Neural cell (in vitro differentiated cells): Measurements from ENCODE around the gene FAM117A. TPM values are rescaled to one million over a fixed set of nuclear protein-coding genes. Genes with fewer than 3 reads are reported as not detected.

ENCODE experiments used
- H2AFZ ChIP-seq: fragments of 200-600, 300-800 bp; sonication (generic), shearing (Covaris generic); 2 replicates; pipeline ENCODE4 v1.6.0; 2014; ENCODE audit warnings: low read depth, mild to moderate bottlenecking, antibody characterized with exemption, low read length, moderate library complexity
- H3F3A ChIP-seq: fragments of 200-600 bp; shearing (Covaris generic); 2 replicates; pipeline ENCODE4 v1.6.1; 2016; ENCODE audit warnings: mild to moderate bottlenecking, moderate library complexity, mixed read lengths, antibody characterized with exemption, low read length; ENCODE audit not compliant: insufficient read depth, poor library complexity, severe bottlenecking
- H3K27ac ChIP-seq: fragments of 200-600, 300-800 bp; sonication (generic), shearing (Covaris generic); 2 replicates; pipeline ENCODE4 v1.5.1; 2014; ENCODE audit warnings: mild to moderate bottlenecking, low read length, moderate library complexity
- H3K27me3 ChIP-seq: fragments of 300-800, 200-600 bp; sonication (generic), shearing (Covaris generic); 2 replicates; pipeline ENCODE4 v1.6.0; 2014; ENCODE audit warnings: mild to moderate bottlenecking, low read depth, low read length, moderate library complexity; ENCODE audit not compliant: insufficient read depth
- H3K36me3 ChIP-seq: fragments of 300-800, 200-600 bp; sonication (generic), shearing (Covaris generic); 2 replicates; pipeline ENCODE4 v1.5.1; 2014; ENCODE audit warnings: mild to moderate bottlenecking, antibody characterized with exemption, low read length, moderate library complexity; ENCODE audit not compliant: insufficient read depth
- H3K4me2 ChIP-seq: fragments of 300-800, 200-600 bp; sonication (generic), shearing (Covaris generic); 2 replicates; pipeline ENCODE4 v1.6.0; 2014; ENCODE audit warnings: mild to moderate bottlenecking, low read length
- H3K4me3 ChIP-seq: fragments of 300-800, 200-600 bp; sonication (generic), shearing (Covaris generic); 2 replicates; pipeline ENCODE4 v1.5.1; 2014; ENCODE audit warnings: mild to moderate bottlenecking, low read length, moderate library complexity
- H3K79me2 ChIP-seq: fragments of 200-600 bp; shearing (Covaris generic); replicated peaks from 2 replicates; pipeline ENCODE4 v1.6.0; 2014; ENCODE audit warnings: mild to moderate bottlenecking, low read length, moderate library complexity; ENCODE audit not compliant: insufficient read depth
- H3K9ac ChIP-seq: fragments of 300-800, 200-600 bp; sonication (generic), shearing (Covaris generic); 2 replicates; pipeline ENCODE4 v1.6.1; 2016; ENCODE audit warnings: mild to moderate bottlenecking, low read length, mixed read lengths
- H3K9me2 ChIP-seq: fragments of 200-600 bp; shearing (Covaris generic); 2 replicates; pipeline ENCODE4 v1.6.1; 2016; ENCODE audit warnings: mild to moderate bottlenecking, low read length, mixed read lengths; ENCODE audit not compliant: insufficient read depth
- H3K9me3 ChIP-seq: fragments of 200-600, 300-800 bp; sonication (generic), shearing (Covaris generic); 2 replicates; pipeline ENCODE4 v1.6.1; 2016; ENCODE audit warnings: mild to moderate bottlenecking, mixed run types, low read length, moderate library complexity, mixed read lengths
- H4K20me1 ChIP-seq: fragments of 200-600 bp; shearing (Covaris generic); 2 replicates; pipeline ENCODE4 v1.6.1; 2016; ENCODE audit warnings: mild to moderate bottlenecking, mixed run types; ENCODE audit not compliant: insufficient read depth
- EP300 ChIP-seq: fragments of 450-650 bp; conservative IDR thresholded peaks from 2 replicates; pipeline ENCODE4 v1.6.1; 2014; ENCODE audit warnings: antibody characterized with exemption, mild to moderate bottlenecking, moderate library complexity; ENCODE audit not compliant: poor library complexity, severe bottlenecking
- EZH2 ChIP-seq: fragments of 200-600, 300-800 bp; shearing (Covaris generic), sonication (generic); IDR thresholded peaks from 2 replicates; pipeline ENCODE4 v1.6.1; 2014; ENCODE audit warnings: antibody characterized with exemption, low read length, borderline replicate concordance, mild to moderate bottlenecking; ENCODE audit not compliant: insufficient read depth, poor library complexity, severe bottlenecking
- MXI1 ChIP-seq: fragments of 450-650 bp; conservative IDR thresholded peaks from 2 replicates; pipeline ENCODE4 v1.6.1; 2014; ENCODE audit warnings: antibody characterized with exemption, mild to moderate bottlenecking; ENCODE audit not compliant: poor library complexity, severe bottlenecking
- POLR2AphosphoS5 ChIP-seq: IDR thresholded peaks from 2 replicates; pipeline ENCODE4 v1.6.1; 2012
- RAD21 ChIP-seq: fragments of 450-650 bp; conservative IDR thresholded peaks from 2 replicates; pipeline ENCODE4 v1.6.1; 2014; ENCODE audit warnings: antibody characterized with exemption, mild to moderate bottlenecking, moderate library complexity
- SMC3 ChIP-seq: fragments of 450-650 bp; conservative IDR thresholded peaks from 2 replicates; pipeline ENCODE4 v1.6.1; 2014; ENCODE audit warnings: antibody characterized with exemption, mild to moderate bottlenecking, moderate library complexity; ENCODE audit not compliant: poor library complexity
- TAF1 ChIP-seq: IDR thresholded peaks from 2 replicates; pipeline ENCODE4 v1.6.1; 2012; ENCODE audit warnings: low read depth
- polyA plus RNA-seq: library from polyadenylated mRNA; depleted of rRNA; stranded (reverse); fragments of >200 nt; gene quantifications from 2 replicates; pipeline ENCODE4 v1.2.3, GENCODE V29; 2014
- TF ChIP-seq, protein P1 (sequence below): IDR thresholded peaks from 2 replicates; pipeline ENCODE4 v1.6.1; 2012; ENCODE audit warnings: borderline replicate concordance
- TF ChIP-seq, protein P2 (sequence below): fragments of 450-650 bp; IDR thresholded peaks from 2 replicates; pipeline ENCODE4 v1.5.1; 2014; ENCODE audit warnings: antibody characterized with exemption, mild to moderate bottlenecking, moderate library complexity; ENCODE audit not compliant: poor library complexity, severe bottlenecking

Gene FAM117A
- polyA plus RNA-seq, 1 donor from 2014 or later = 3.7 TPM

DNA sequence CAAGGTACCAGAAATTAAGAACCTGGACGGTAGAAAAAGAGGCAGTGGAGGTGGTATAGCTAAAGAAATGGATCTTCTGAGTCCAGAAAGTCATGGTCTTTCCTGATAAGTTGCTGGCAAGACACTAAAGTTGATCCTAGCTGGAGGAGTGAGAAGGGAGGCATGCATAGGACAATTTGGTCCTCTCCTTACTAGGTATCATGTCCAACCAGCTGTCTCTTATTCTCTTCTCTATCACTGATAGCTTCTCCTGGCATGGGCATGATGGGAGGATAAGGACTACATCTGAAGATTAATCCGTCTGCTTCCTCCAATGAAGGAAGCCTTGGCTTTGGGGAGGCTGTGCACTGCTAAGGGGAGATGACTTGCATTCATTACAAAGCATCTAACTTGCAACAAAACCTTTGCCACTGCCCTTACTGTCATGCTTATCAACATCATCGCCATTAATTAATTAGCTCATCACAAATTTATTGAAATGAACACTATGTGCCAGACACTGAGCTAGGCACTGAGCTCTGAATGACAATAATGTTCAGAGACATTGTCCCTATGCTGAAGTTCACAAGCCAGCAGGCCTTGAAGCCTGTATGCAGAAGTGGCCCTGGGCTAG lies 3.1 kb upstream of the FAM117A start (continued):
- TF ChIP-seq POLR2AphosphoS5 (no peak), MXI1 (no peak), RAD21 (no peak)

DNA sequence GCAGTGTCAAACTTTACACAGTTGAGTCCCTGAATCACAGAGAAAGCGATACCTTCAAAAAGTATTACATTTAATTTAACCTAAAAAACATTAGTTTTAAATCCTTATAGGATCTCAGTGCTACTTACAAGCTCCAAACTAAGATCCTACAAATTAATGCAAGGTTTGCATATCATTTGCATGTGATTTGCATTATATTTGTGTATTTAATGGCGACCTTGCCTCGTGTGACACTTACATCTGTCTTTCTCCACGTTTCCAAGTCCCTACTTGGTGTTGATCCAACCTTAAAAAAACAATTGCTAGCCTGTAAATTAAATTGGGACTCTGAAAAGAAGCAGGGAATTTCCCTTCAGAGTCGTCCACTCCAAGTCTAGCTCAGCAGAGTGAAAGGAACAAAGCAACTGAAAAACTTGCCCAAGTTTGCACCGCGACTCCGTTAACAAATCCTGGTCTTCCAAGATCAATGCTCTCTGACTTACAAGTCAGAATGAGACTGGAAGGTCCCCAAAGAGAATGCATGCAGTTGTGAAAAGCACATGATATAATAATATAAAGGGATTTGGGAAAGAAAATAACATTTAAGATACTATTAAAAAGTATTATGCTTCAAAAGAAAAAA lies 739 bp upstream of the FAM117A start:
- H3K9ac ChIP-seq = no peak overlapping the region

More for the DNA sequence above, 739 bp upstream of the FAM117A start:
- Histone ChIP-seq H3K36me3 (no peaks in the 10 kb centered on the region), H3K79me2 (peaks cover 3% of the 10 kb centered on the region), H3K9me3 (no peaks in the 10 kb centered on the region), H3K9me2 (no peaks in the 10 kb centered on the region), H2AFZ (no peak overlapping the region), H3F3A (no peaks in the 10 kb centered on the region), H3K4me3 (peak overlapping the region; percentile 84), H3K4me2 (no peak overlapping the region), H3K27ac (no peak overlapping the region), H3K27me3 (peaks cover 8% of the 10 kb centered on the region), H4K20me1 (no peaks in the 10 kb centered on the region)
- TF ChIP-seq EP300 (no peak), EZH2 (no peak), POLR2AphosphoS5 (no peak), MXI1 (no peak), RAD21 (no peak), TAF1 (no peak), SMC3 (no peak)
- TF ChIP-seq, protein P1, sequence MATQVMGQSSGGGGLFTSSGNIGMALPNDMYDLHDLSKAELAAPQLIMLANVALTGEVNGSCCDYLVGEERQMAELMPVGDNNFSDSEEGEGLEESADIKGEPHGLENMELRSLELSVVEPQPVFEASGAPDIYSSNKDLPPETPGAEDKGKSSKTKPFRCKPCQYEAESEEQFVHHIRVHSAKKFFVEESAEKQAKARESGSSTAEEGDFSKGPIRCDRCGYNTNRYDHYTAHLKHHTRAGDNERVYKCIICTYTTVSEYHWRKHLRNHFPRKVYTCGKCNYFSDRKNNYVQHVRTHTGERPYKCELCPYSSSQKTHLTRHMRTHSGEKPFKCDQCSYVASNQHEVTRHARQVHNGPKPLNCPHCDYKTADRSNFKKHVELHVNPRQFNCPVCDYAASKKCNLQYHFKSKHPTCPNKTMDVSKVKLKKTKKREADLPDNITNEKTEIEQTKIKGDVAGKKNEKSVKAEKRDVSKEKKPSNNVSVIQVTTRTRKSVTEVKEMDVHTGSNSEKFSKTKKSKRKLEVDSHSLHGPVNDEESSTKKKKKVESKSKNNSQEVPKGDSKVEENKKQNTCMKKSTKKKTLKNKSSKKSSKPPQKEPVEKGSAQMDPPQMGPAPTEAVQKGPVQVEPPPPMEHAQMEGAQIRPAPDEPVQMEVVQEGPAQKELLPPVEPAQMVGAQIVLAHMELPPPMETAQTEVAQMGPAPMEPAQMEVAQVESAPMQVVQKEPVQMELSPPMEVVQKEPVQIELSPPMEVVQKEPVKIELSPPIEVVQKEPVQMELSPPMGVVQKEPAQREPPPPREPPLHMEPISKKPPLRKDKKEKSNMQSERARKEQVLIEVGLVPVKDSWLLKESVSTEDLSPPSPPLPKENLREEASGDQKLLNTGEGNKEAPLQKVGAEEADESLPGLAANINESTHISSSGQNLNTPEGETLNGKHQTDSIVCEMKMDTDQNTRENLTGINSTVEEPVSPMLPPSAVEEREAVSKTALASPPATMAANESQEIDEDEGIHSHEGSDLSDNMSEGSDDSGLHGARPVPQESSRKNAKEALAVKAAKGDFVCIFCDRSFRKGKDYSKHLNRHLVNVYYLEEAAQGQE = no peak
- TF ChIP-seq, protein P2, sequence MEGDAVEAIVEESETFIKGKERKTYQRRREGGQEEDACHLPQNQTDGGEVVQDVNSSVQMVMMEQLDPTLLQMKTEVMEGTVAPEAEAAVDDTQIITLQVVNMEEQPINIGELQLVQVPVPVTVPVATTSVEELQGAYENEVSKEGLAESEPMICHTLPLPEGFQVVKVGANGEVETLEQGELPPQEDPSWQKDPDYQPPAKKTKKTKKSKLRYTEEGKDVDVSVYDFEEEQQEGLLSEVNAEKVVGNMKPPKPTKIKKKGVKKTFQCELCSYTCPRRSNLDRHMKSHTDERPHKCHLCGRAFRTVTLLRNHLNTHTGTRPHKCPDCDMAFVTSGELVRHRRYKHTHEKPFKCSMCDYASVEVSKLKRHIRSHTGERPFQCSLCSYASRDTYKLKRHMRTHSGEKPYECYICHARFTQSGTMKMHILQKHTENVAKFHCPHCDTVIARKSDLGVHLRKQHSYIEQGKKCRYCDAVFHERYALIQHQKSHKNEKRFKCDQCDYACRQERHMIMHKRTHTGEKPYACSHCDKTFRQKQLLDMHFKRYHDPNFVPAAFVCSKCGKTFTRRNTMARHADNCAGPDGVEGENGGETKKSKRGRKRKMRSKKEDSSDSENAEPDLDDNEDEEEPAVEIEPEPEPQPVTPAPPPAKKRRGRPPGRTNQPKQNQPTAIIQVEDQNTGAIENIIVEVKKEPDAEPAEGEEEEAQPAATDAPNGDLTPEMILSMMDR = no peak
